IMR-90 (cell line): Measurements from ENCODE around the gene PEX6. TPM values are rescaled to one million over a fixed set of nuclear protein-coding genes. Genes with fewer than 3 reads are reported as not detected.

Experiments
- ATAC-seq: fragments of 200-7000 bp; cut with Tn5 transposase; 2 replicates; pipeline ENCODE4 v1.9.1; 2020; ENCODE audit warnings: low read depth, mild to moderate bottlenecking, moderate library complexity
- BruUV-seq: library from RNA; stranded (reverse); fragments of 400-500 nt; replicated peaks from 2 replicates; lab custom pipeline; 2021; lab: Mats Ljungman, UMichigan
- CTCF ChIA-PET: fragments of 300-600 bp; formaldehyde crosslinking; extraction: SDS; loops from one replicate; lab custom pipeline; 2021; ENCODE audit warnings: antibody characterized with exemption; lab: Yijun Ruan, JAX
- POLR2A ChIA-PET: fragments of 300-600 bp; sonication (Branson Sonifier 250); formaldehyde crosslinking; loops from one replicate; lab custom pipeline; 2022; ENCODE audit warnings: antibody characterized with exemption; ENCODE audit not compliant: unreplicated experiment; lab: Charles Lee
- DNase-seq: peaks from one replicate; pipeline ENCODE4 v3.0.0; 2013
- H2AFZ ChIP-seq: replicated peaks from 2 replicates; pipeline ENCODE3; 2013; ENCODE audit warnings: low read length, mild to moderate bottlenecking; ENCODE audit not compliant: poor library complexity
- H2AK5ac ChIP-seq: 2 replicates; pipeline ENCODE4 v1.6.1; 2013; ENCODE audit warnings: low read depth, low read length, inconsistent platforms
- H2AK9ac ChIP-seq: replicated peaks from 2 replicates; pipeline ENCODE3; 2013; ENCODE audit warnings: mild to moderate bottlenecking, low read depth, low read length, moderate library complexity; ENCODE audit not compliant: poor library complexity
- H2BK120ac ChIP-seq: 2 replicates; pipeline ENCODE4 v1.6.1; 2013; ENCODE audit warnings: low read depth, low read length, inconsistent platforms
- H2BK15ac ChIP-seq: 3 replicates; pipeline ENCODE4 v1.6.1; 2013; ENCODE audit warnings: low read depth, low read length, inconsistent platforms
- H2BK20ac ChIP-seq: 2 replicates; pipeline ENCODE4 v1.6.1; 2013; ENCODE audit warnings: low read depth, mild to moderate bottlenecking, inconsistent platforms, low read length, moderate library complexity
- H2BK5ac ChIP-seq: 2 replicates; pipeline ENCODE4 v1.6.1; 2013; ENCODE audit warnings: mild to moderate bottlenecking, low read depth, low read length, inconsistent platforms; ENCODE audit not compliant: poor library complexity, severe bottlenecking
- H3K14ac ChIP-seq: replicated peaks from 2 replicates; pipeline ENCODE4 v1.6.1; 2013; ENCODE audit warnings: low read depth, low read length, inconsistent platforms
- H3K18ac ChIP-seq: 2 replicates; pipeline ENCODE4 v1.6.1; 2013; ENCODE audit warnings: low read depth, low read length, control low read depth
- H3K23ac ChIP-seq: 2 replicates; pipeline ENCODE4 v1.6.1; 2013; ENCODE audit warnings: low read depth, low read length, inconsistent platforms
- H3K27ac ChIP-seq: 2 replicates; pipeline ENCODE4 v1.5.1; 2013; ENCODE audit warnings: mild to moderate bottlenecking, control low read depth, low read length; ENCODE audit not compliant: insufficient read depth
- H3K27me3 ChIP-seq: 2 replicates; pipeline ENCODE4 v1.6.1; 2013; ENCODE audit warnings: low read length; ENCODE audit not compliant: control insufficient read depth, insufficient read depth
- H3K36me3 ChIP-seq: 2 replicates; pipeline ENCODE4 v1.6.1; 2013; ENCODE audit warnings: low read length, mixed read lengths; ENCODE audit not compliant: control insufficient read depth, insufficient read depth
- H3K4ac ChIP-seq: 2 replicates; pipeline ENCODE4 v1.6.1; 2013; ENCODE audit warnings: low read depth, low read length, inconsistent platforms
- H3K4me1 ChIP-seq: 2 replicates; pipeline ENCODE4 v1.6.1; 2013; ENCODE audit warnings: low read length, mixed read lengths; ENCODE audit not compliant: control insufficient read depth, insufficient read depth
- H3K4me2 ChIP-seq: 2 replicates; pipeline ENCODE4 v1.6.1; 2013; ENCODE audit warnings: low read depth, mild to moderate bottlenecking, control low read depth, low read length, moderate library complexity
- H3K4me3 ChIP-seq: 2 replicates; pipeline ENCODE4 v1.5.1; 2013; ENCODE audit warnings: low read depth, mild to moderate bottlenecking, control low read depth, low read length, moderate library complexity; ENCODE audit not compliant: insufficient read depth
- H3K56ac ChIP-seq: 2 replicates; pipeline ENCODE4 v1.6.1; 2013; ENCODE audit warnings: low read length, inconsistent platforms; ENCODE audit not compliant: insufficient read depth; ENCODE audit errors: extremely low read depth
- H3K79me1 ChIP-seq, 2 experiments: 2 replicates each; pipeline ENCODE4 v1.6.1; 2013; ENCODE audit warnings: low read length in 2 of 2, inconsistent platforms in 1 of 2, low read depth in 1 of 2
- H3K9ac ChIP-seq: 2 replicates; pipeline ENCODE4 v1.6.1; 2013; ENCODE audit warnings: low read depth, low read length, control low read depth
- H3K9me1 ChIP-seq: 2 replicates; pipeline ENCODE4 v1.6.1; 2013; ENCODE audit warnings: low read length, inconsistent platforms; ENCODE audit not compliant: insufficient read depth
- H3K9me3 ChIP-seq: 2 replicates; pipeline ENCODE4 v1.6.1; 2013; ENCODE audit warnings: low read length; ENCODE audit not compliant: control insufficient read depth, insufficient read depth
- H4K20me1 ChIP-seq: 2 replicates; pipeline ENCODE4 v1.6.1; 2013; ENCODE audit warnings: low read length, inconsistent platforms; ENCODE audit not compliant: insufficient read depth
- H4K5ac ChIP-seq: 2 replicates; pipeline ENCODE4 v1.6.1; 2013; ENCODE audit warnings: mild to moderate bottlenecking, low read depth, low read length, control low read depth
- H4K8ac ChIP-seq, 2 experiments: 2 replicates each; pipeline ENCODE4 v1.6.1; 2013; ENCODE audit warnings: low read depth in 2 of 2, low read length in 2 of 2, control low read depth in 1 of 2, inconsistent platforms in 1 of 2
- H4K91ac ChIP-seq: 2 replicates; pipeline ENCODE4 v1.6.1; 2013; ENCODE audit warnings: low read depth, low read length, inconsistent platforms; ENCODE audit not compliant: insufficient read depth
- BHLHE40 ChIP-seq: fragments of 150-350 bp; IDR thresholded peaks from 2 replicates; pipeline ENCODE4 v1.6.1; 2016; ENCODE audit warnings: mild to moderate bottlenecking, low read depth, low read length
- CEBPB ChIP-seq: IDR thresholded peaks from 2 replicates; pipeline ENCODE4 v1.6.1; 2012; ENCODE audit warnings: low read depth, low read length, improper control_type of control experiment
- CHD1 ChIP-seq: IDR thresholded peaks from 2 replicates; pipeline ENCODE4 v1.6.1; 2012; ENCODE audit warnings: low read depth, low read length, improper control_type of control experiment
- CTCF ChIP-seq: conservative IDR thresholded peaks from 2 replicates; pipeline ENCODE4 v1.5.1; 2012; ENCODE audit warnings: mild to moderate bottlenecking, low read depth, low read length, improper control_type of control experiment
- ELK1 ChIP-seq: fragments of 150-350 bp; IDR thresholded peaks from 2 replicates; pipeline ENCODE4 v1.6.1; 2016; ENCODE audit warnings: low read depth, mild to moderate bottlenecking, low read length, moderate library complexity, borderline replicate concordance
- FOS ChIP-seq: fragments of 150-350 bp; IDR thresholded peaks from 2 replicates; pipeline ENCODE4 v1.6.1; 2016; ENCODE audit warnings: low read depth, low read length
- MAFK ChIP-seq: IDR thresholded peaks from 2 replicates; pipeline ENCODE4 v1.6.1; 2012; ENCODE audit warnings: low read depth, low read length, improper control_type of control experiment
- MAZ ChIP-seq: IDR thresholded peaks from 2 replicates; pipeline ENCODE4 v1.6.1; 2012; ENCODE audit warnings: low read depth, mild to moderate bottlenecking, low read length, improper control_type of control experiment, moderate library complexity, borderline replicate concordance
- MXI1 ChIP-seq: IDR thresholded peaks from 2 replicates; pipeline ENCODE4 v1.6.1; 2012; ENCODE audit warnings: low read depth, mild to moderate bottlenecking, low read length, moderate library complexity, borderline replicate concordance
- NFE2L2 ChIP-seq: fragments of 150-350 bp; IDR thresholded peaks from 2 replicates; pipeline ENCODE4 v1.6.1; 2016; ENCODE audit warnings: low read depth, mild to moderate bottlenecking, low read length
- POLR2A ChIP-seq: IDR thresholded peaks from 2 replicates; pipeline ENCODE4 v1.6.1; 2012; ENCODE audit warnings: mild to moderate bottlenecking, low read depth, low read length
- RAD21 ChIP-seq: IDR thresholded peaks from 2 replicates; pipeline ENCODE4 v1.6.1; 2012; ENCODE audit warnings: low read length, improper control_type of control experiment
- RCOR1 ChIP-seq: IDR thresholded peaks from 2 replicates; pipeline ENCODE4 v1.6.1; 2012; ENCODE audit warnings: mild to moderate bottlenecking, low read length, improper control_type of control experiment; ENCODE audit not compliant: insufficient replicate concordance
- RFX5 ChIP-seq: IDR thresholded peaks from 2 replicates; pipeline ENCODE4 v1.8.0; 2012; ENCODE audit warnings: low read depth, mild to moderate bottlenecking, low read length, moderate library complexity
- SMC3 ChIP-seq: fragments of 150-350 bp; IDR thresholded peaks from 2 replicates; pipeline ENCODE4 v1.6.1; 2016; ENCODE audit warnings: low read depth, mild to moderate bottlenecking, antibody characterized with exemption, low read length, moderate library complexity
- WGBS, 2 experiments: methylation state at CpG; one replicate each; pipeline versions ENCODE4 v1.1.5 to v1.1.7; 2013; ENCODE audit warnings: missing lambda C conversion rate in 2 of 2; ENCODE audit not compliant: insufficient read length in 1 of 2; ENCODE audit errors: extremely low coverage in 2 of 2; 5-methylcytosine and 5-hydroxymethylcytosine counted together
- dilution Hi-C: fragments of 300-500 bp; cut with HindIII; formaldehyde crosslinking; loops from one replicate; pipeline ENCODE4 v1.14.3; 2018; ENCODE audit warnings: low sequenced_read_pairs; ENCODE audit not compliant: unreplicated experiment
- in situ Hi-C: fragments of 300-500 bp; cut with MboI; formaldehyde crosslinking; loops from 3 replicates; pipeline ENCODE4 v1.14.3; 2019; ENCODE audit warnings: low sequenced_read_pairs, inconsistent platforms, mixed read lengths
- intact Hi-C: fragments of 100-400 bp; cut with micrococcal nuclease; formaldehyde crosslinking; loops from 2 replicates; pipeline ENCODE4 v1.10.0; 2022
- polyA plus RNA-seq, 3 experiments: library from polyadenylated mRNA; depleted of rRNA; stranded (reverse); fragments of >200 nt; gene quantifications; 2 replicates each; pipeline ENCODE4 v1.2.3, GENCODE V29; 2012; ENCODE audit warnings: low replicate concordance in 1 of 3
- total RNA-seq: library from RNA; depleted of rRNA; stranded (reverse); fragments of >200 nt; gene quantifications from 2 replicates; pipeline ENCODE4 v1.2.3, GENCODE V29; 2012
- TF ChIP-seq, protein P1 (sequence below): fragments of 150-350 bp; IDR thresholded peaks from 2 replicates; pipeline ENCODE4 v1.6.1; 2017; ENCODE audit warnings: mild to moderate bottlenecking, antibody characterized with exemption, low read length, low read depth

Gene PEX6
- total and polyA plus RNA-seq, 2 of the 4 experiments (the other 2 are of a cell fraction), result 10.4 to 10.6 TPM

DNA sequence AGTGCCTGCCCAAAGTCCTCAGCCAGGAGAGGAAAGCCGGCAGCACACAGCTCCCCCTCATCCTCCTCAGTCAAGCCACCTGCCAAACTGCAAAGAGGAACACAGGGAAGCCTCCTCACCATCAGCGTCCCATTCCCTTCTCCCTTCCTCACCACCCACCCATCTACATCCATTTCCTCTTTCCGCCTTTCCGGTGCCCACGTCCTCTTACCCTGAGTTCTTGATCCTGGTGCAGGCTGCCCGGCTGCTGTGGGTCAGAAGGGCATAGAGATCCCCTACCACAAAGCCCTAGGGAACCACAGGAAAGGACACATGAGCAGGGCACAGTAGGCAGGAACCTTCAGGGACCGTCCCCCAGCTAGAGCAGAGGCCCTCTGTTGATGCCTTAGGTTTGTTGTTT is 12.4 kb downstream of the PEX6 start:
- Histone ChIP-seq H4K5ac (no peak overlapping the region), H3K9ac (no peak overlapping the region), H2AK9ac (no peak overlapping the region), H2BK20ac (no peak overlapping the region), H3K4me1 (peaks cover 18% of the 10 kb centered on the region), H2AK5ac (no peak overlapping the region), H3K79me1 (peaks cover 4 to 24% of the 10 kb centered on the region in 2 experiments; a peak in 3 of 4 replicates), H3K23ac (no peak overlapping the region), H2BK5ac (no peak overlapping the region), H3K18ac (no peak overlapping the region), H2AFZ (no peak overlapping the region), H3K56ac (no peak overlapping the region), H3K27me3 (no peaks in the 10 kb centered on the region), H3K4me2 (no peak overlapping the region), H3K14ac (no peak overlapping the region), H3K9me3 (no peaks in the 10 kb centered on the region), H3K27ac (no peak overlapping the region), H4K20me1 (peaks cover 9% of the 10 kb centered on the region; the same call in 1 of the 2 replicates), H3K36me3 (peaks cover 52% of the 10 kb centered on the region), H3K4me3 (no peak overlapping the region), H4K8ac (no peak overlapping the region), H4K91ac (no peak overlapping the region), H3K9me1 (peaks cover 20% of the 10 kb centered on the region), H2BK120ac (no peak overlapping the region), H2BK15ac (no peak overlapping the region), H3K4ac (no peak overlapping the region)
- POLR2A ChIA-PET, result no interaction called here
- in situ Hi-C loops, result no loop called here
- CTCF ChIA-PET, result no interaction called here
- WGBS, 2 experiments, result 56 to 100% methylated on average over 1 to 3 of the region's 7 CpGs
- no peak for TF ChIP-seq POLR2A
- TF ChIP-seq, protein P1, sequence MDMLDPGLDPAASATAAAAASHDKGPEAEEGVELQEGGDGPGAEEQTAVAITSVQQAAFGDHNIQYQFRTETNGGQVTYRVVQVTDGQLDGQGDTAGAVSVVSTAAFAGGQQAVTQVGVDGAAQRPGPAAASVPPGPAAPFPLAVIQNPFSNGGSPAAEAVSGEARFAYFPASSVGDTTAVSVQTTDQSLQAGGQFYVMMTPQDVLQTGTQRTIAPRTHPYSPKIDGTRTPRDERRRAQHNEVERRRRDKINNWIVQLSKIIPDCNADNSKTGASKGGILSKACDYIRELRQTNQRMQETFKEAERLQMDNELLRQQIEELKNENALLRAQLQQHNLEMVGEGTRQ, result no peak
- TF ChIP-seq RFX5, result no peak
- no peak for TF ChIP-seq MXI1
- TF ChIP-seq RCOR1, result no peak
- TF ChIP-seq MAFK, result no peak
- no peak for TF ChIP-seq FOS
- no peak for TF ChIP-seq SMC3
- no peak for TF ChIP-seq CEBPB
- no peak for TF ChIP-seq CHD1
- no peak for TF ChIP-seq ELK1
- no peak for TF ChIP-seq MAZ
- TF ChIP-seq NFE2L2, result no peak
- TF ChIP-seq CTCF, result no peak
- no peak for TF ChIP-seq BHLHE40
- TF ChIP-seq RAD21, result no peak
- dilution Hi-C loops, result no loop called here
- ATAC-seq (no peak), DNase-seq (no peak)
- no TSS peak for BruUV-seq
- intact Hi-C loops, result no loop called here
